Measurements from ENCODE around the gene IER3.

DNA sequence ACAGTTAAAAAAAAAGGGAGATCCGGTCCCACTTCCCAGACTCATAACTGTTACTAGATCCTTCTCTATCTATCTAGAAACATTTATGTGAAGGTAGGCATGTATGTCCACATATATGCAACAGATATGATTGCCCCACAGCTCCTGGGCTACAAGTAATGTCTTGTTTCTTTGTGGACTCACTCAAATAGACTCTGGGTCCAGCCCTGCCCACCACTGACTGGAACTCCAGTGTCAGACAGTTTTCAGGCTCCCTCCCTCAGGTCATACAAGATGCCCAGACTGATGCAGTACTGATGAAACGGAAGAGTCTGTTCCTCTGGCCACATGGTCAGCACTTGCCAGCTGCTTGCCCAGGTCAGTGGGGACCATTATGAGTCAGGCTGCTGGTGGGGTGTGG lies 30.8 kb upstream of the IER3 start:
- TF ChIP-seq YY1 (IDR thresholded peaks at IDR 0.05; ENCODE audit: low read depth) (no peak), TAF1 (IDR thresholded peaks at IDR 0.05; ENCODE audit: low read depth) (no peak)
- TF ChIP-seq, protein P1, sequence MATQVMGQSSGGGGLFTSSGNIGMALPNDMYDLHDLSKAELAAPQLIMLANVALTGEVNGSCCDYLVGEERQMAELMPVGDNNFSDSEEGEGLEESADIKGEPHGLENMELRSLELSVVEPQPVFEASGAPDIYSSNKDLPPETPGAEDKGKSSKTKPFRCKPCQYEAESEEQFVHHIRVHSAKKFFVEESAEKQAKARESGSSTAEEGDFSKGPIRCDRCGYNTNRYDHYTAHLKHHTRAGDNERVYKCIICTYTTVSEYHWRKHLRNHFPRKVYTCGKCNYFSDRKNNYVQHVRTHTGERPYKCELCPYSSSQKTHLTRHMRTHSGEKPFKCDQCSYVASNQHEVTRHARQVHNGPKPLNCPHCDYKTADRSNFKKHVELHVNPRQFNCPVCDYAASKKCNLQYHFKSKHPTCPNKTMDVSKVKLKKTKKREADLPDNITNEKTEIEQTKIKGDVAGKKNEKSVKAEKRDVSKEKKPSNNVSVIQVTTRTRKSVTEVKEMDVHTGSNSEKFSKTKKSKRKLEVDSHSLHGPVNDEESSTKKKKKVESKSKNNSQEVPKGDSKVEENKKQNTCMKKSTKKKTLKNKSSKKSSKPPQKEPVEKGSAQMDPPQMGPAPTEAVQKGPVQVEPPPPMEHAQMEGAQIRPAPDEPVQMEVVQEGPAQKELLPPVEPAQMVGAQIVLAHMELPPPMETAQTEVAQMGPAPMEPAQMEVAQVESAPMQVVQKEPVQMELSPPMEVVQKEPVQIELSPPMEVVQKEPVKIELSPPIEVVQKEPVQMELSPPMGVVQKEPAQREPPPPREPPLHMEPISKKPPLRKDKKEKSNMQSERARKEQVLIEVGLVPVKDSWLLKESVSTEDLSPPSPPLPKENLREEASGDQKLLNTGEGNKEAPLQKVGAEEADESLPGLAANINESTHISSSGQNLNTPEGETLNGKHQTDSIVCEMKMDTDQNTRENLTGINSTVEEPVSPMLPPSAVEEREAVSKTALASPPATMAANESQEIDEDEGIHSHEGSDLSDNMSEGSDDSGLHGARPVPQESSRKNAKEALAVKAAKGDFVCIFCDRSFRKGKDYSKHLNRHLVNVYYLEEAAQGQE (IDR thresholded peaks at IDR 0.05; ENCODE audit: low read depth) = no peak

Measured in Ishikawa (cell line).